HEK293 (cell line): Measurements from ENCODE around the gene MDFIC.

ENCODE experiments used
- CTCF ChIA-PET: fragments of 350-600 bp; formaldehyde crosslinking; extraction: SDS; loops from one replicate; lab custom pipeline; 2021; ENCODE audit warnings: antibody characterized with exemption; lab: Yijun Ruan, JAX
- POLR2A ChIA-PET: fragments of 300-600 bp; formaldehyde crosslinking; extraction: SDS; loops from one replicate; lab custom pipeline; 2020; ENCODE audit warnings: antibody characterized with exemption, inconsistent platforms; lab: Yijun Ruan, JAX
- H3K27ac ChIP-seq: fragments of 200-500 bp; sonication (Bioruptor generic); 2 replicates; pipeline ENCODE4 v1.5.1; 2014; ENCODE audit warnings: low read depth, low read length, control low read depth, inconsistent platforms; ENCODE audit errors: extremely low read depth
- H3K36me3 ChIP-seq, 2 experiments: fragments of 200-500 bp in 1 of 2; sonication (Bioruptor generic) in 1 of 2; 1 replicate in 1 of 2; 2 replicates in 1 of 2; pipeline ENCODE4 v1.5.1; 2014 to 2017; ENCODE audit warnings: inconsistent platforms in 2 of 2, low read length in 2 of 2; ENCODE audit not compliant: control insufficient read depth in 2 of 2, insufficient read depth in 1 of 2
- H3K4me1 ChIP-seq: fragments of 200-500 bp; sonication (Bioruptor generic); 2 replicates; pipeline ENCODE4 v1.5.1; 2014; ENCODE audit warnings: mild to moderate bottlenecking, low read length, inconsistent platforms; ENCODE audit not compliant: control insufficient read depth, insufficient read depth
- H3K4me3 ChIP-seq: 2 replicates; pipeline ENCODE4 v1.5.1; 2011; ENCODE audit warnings: low read depth, mild to moderate bottlenecking, control low read depth, low read length, moderate library complexity
- H3K9me3 ChIP-seq: fragments of 200-500 bp; sonication (Bioruptor generic); 2 replicates; pipeline ENCODE4 v1.5.1; 2014; ENCODE audit warnings: low read depth, low read length, inconsistent platforms; ENCODE audit not compliant: control insufficient read depth, insufficient read depth
- BCL11B ChIP-seq: fragments of 450-650 bp; formaldehyde crosslinking; IDR thresholded peaks from 2 replicates; pipeline ENCODE4 v1.5.1; 2016; ENCODE audit warnings: low read depth, missing biosample characterization, missing genetic modification characterization
- GLIS2 ChIP-seq: fragments of 450-650 bp; formaldehyde crosslinking; IDR thresholded peaks from 2 replicates; pipeline ENCODE4 v1.5.1; 2016; ENCODE audit warnings: missing biosample characterization, missing genetic modification characterization
- MZF1 ChIP-seq: fragments of 450-650 bp; formaldehyde crosslinking; IDR thresholded peaks from 2 replicates; pipeline ENCODE4 v1.5.1; 2017; ENCODE audit warnings: missing biosample characterization, missing genetic modification characterization, borderline replicate concordance
- SETDB1 ChIP-seq: IDR thresholded peaks from one replicate; pipeline ENCODE4 v1.6.1; 2017; ENCODE audit warnings: mild to moderate bottlenecking, low read length, moderate library complexity, mixed read lengths; ENCODE audit not compliant: insufficient read length
- YY1 ChIP-seq: fragments of 450-650 bp; formaldehyde crosslinking; IDR thresholded peaks from 2 replicates; pipeline ENCODE4 v1.5.1; 2018; ENCODE audit warnings: missing biosample characterization, missing genetic modification characterization
- ZEB2 ChIP-seq: fragments of 450-650 bp; formaldehyde crosslinking; IDR thresholded peaks from 2 replicates; pipeline ENCODE4 v1.5.1; 2016; ENCODE audit warnings: missing biosample characterization, missing genetic modification characterization
- ZFP3 ChIP-seq: fragments of 450-650 bp; formaldehyde crosslinking; IDR thresholded peaks from 2 replicates; pipeline ENCODE4 v1.5.1; 2016; ENCODE audit warnings: low read depth, missing biosample characterization, missing genetic modification characterization
- ZFP41 ChIP-seq: fragments of 450-650 bp; formaldehyde crosslinking; IDR thresholded peaks from 2 replicates; pipeline ENCODE4 v1.5.1; 2016; ENCODE audit warnings: missing biosample characterization, missing genetic modification characterization, borderline replicate concordance
- ZNF121 ChIP-seq: fragments of 450-650 bp; formaldehyde crosslinking; IDR thresholded peaks from 2 replicates; pipeline ENCODE4 v1.5.1; 2016; ENCODE audit warnings: missing biosample characterization, missing genetic modification characterization
- ZNF133 ChIP-seq: fragments of 450-650 bp; formaldehyde crosslinking; IDR thresholded peaks from 2 replicates; pipeline ENCODE4 v1.5.1; 2016; ENCODE audit warnings: missing biosample characterization, missing genetic modification characterization
- ZNF146 ChIP-seq: fragments of 450-650 bp; formaldehyde crosslinking; IDR thresholded peaks from 2 replicates; pipeline ENCODE4 v1.5.1; 2016; ENCODE audit warnings: missing biosample characterization, missing genetic modification characterization
- ZNF16 ChIP-seq: fragments of 450-650 bp; formaldehyde crosslinking; IDR thresholded peaks from 2 replicates; pipeline ENCODE4 v1.5.1; 2016; ENCODE audit warnings: low read depth, missing biosample characterization, missing genetic modification characterization
- ZNF239 ChIP-seq: fragments of 450-650 bp; formaldehyde crosslinking; IDR thresholded peaks from 2 replicates; pipeline ENCODE4 v1.5.1; 2016; ENCODE audit warnings: missing biosample characterization, missing genetic modification characterization
- ZNF510 ChIP-seq: fragments of 450-650 bp; formaldehyde crosslinking; IDR thresholded peaks from 2 replicates; pipeline ENCODE4 v1.5.1; 2018; ENCODE audit warnings: mild to moderate bottlenecking, missing genetic modification characterization, missing biosample characterization; ENCODE audit not compliant: insufficient replicate concordance
- ZNF596 ChIP-seq: fragments of 450-650 bp; IDR thresholded peaks from 2 replicates; pipeline ENCODE4 v1.5.0; 2018; ENCODE audit warnings: missing biosample characterization, mild to moderate bottlenecking, missing genetic modification characterization, moderate library complexity
- ZNF610 ChIP-seq: fragments of 450-650 bp; formaldehyde crosslinking; IDR thresholded peaks from 2 replicates; pipeline ENCODE4 v1.5.1; 2016; ENCODE audit warnings: missing biosample characterization, missing genetic modification characterization, borderline replicate concordance
- ZNF621 ChIP-seq: fragments of 450-650 bp; formaldehyde crosslinking; IDR thresholded peaks from 2 replicates; pipeline ENCODE4 v1.5.1; 2017; ENCODE audit warnings: missing biosample characterization, missing genetic modification characterization
- ZNF654 ChIP-seq: fragments of 450-650 bp; formaldehyde crosslinking; IDR thresholded peaks from 2 replicates; pipeline ENCODE4 v1.5.1; 2016; ENCODE audit warnings: low read depth, missing biosample characterization, missing genetic modification characterization
- ZNF670 ChIP-seq: fragments of 450-650 bp; formaldehyde crosslinking; IDR thresholded peaks from 2 replicates; pipeline ENCODE4 v1.5.1; 2016; ENCODE audit warnings: missing biosample characterization, missing genetic modification characterization, low read depth
- ZNF791 ChIP-seq: fragments of 450-650 bp; formaldehyde crosslinking; IDR thresholded peaks from 2 replicates; pipeline ENCODE4 v1.5.1; 2016; ENCODE audit warnings: missing biosample characterization, missing genetic modification characterization
- ZSCAN16 ChIP-seq: fragments of 450-650 bp; formaldehyde crosslinking; IDR thresholded peaks from 2 replicates; pipeline ENCODE4 v1.5.1; 2016; ENCODE audit warnings: missing biosample characterization, missing genetic modification characterization
- ZXDB ChIP-seq: fragments of 450-650 bp; formaldehyde crosslinking; IDR thresholded peaks from 2 replicates; pipeline ENCODE4 v1.5.1; 2016; ENCODE audit warnings: missing biosample characterization, missing genetic modification characterization
- TF ChIP-seq, protein P1 (sequence below): fragments of 450-650 bp; formaldehyde crosslinking; IDR thresholded peaks from 2 replicates; pipeline ENCODE4 v1.5.1; 2016; ENCODE audit warnings: missing biosample characterization, missing genetic modification characterization
- TF ChIP-seq, protein P2 (sequence below): fragments of 450-650 bp; formaldehyde crosslinking; IDR thresholded peaks from 2 replicates; pipeline ENCODE4 v1.5.1; 2016; ENCODE audit warnings: missing biosample characterization, missing genetic modification characterization
- TF ChIP-seq, protein P3 (sequence below): sonication (generic); formaldehyde crosslinking; IDR thresholded peaks from 2 replicates; pipeline ENCODE4 v1.8.1; 2022; ENCODE audit warnings: mild to moderate bottlenecking, moderate library complexity, missing genetic modification reagents
- TF ChIP-seq, protein P4 (sequence below): fragments of 450-650 bp; formaldehyde crosslinking; IDR thresholded peaks from 2 replicates; pipeline ENCODE4 v1.5.1; 2016; ENCODE audit warnings: missing biosample characterization, missing genetic modification characterization
- TF ChIP-seq, protein P5 (sequence below): fragments of 450-650 bp; formaldehyde crosslinking; IDR thresholded peaks from 2 replicates; pipeline ENCODE4 v1.5.1; 2016; ENCODE audit warnings: missing biosample characterization, missing genetic modification characterization, low read depth

MDFIC gene

DNA sequence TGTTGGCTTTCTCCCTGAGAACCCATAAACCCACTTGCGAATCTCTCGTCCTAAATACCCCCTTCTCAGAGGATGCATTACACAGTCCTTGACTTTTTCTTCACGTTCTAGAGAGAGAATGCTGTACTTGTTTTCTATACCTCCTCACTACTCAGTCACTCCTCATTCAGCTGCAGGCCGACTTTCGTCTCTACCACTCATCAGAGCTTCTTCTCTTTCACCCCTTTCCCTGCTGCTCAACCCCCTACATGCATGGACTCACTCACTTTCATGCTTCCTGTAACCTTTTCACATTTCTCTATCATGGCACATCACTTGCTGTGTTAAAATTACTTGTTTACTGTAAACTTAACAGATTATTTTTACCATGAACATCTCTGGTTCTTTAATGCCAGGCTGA, 19.8 kb downstream of the MDFIC start:
- ChIA-PET POLR2A (no interaction called here), CTCF (no interaction called here)
- Histone ChIP-seq H3K9me3 (no peaks in the 10 kb centered on the region), H3K27ac (no peak overlapping the region), H3K4me1 (no peaks in the 10 kb centered on the region), H3K4me3 (no peak overlapping the region), H3K36me3 (no peaks in the 10 kb centered on the region; a peak in 1 of 3 replicates)
- TF ChIP-seq ZFP41 (tag by site-specific recombination): no peak
- no peak for TF ChIP-seq ZNF133 (tag by site-specific recombination)
- TF ChIP-seq ZSCAN16 (tag by site-specific recombination): no peak
- TF ChIP-seq ZNF510: no peak
- TF ChIP-seq ZNF121: no peak
- TF ChIP-seq ZNF791 (tag by site-specific recombination): no peak
- TF ChIP-seq ZEB2: no peak

DNA sequence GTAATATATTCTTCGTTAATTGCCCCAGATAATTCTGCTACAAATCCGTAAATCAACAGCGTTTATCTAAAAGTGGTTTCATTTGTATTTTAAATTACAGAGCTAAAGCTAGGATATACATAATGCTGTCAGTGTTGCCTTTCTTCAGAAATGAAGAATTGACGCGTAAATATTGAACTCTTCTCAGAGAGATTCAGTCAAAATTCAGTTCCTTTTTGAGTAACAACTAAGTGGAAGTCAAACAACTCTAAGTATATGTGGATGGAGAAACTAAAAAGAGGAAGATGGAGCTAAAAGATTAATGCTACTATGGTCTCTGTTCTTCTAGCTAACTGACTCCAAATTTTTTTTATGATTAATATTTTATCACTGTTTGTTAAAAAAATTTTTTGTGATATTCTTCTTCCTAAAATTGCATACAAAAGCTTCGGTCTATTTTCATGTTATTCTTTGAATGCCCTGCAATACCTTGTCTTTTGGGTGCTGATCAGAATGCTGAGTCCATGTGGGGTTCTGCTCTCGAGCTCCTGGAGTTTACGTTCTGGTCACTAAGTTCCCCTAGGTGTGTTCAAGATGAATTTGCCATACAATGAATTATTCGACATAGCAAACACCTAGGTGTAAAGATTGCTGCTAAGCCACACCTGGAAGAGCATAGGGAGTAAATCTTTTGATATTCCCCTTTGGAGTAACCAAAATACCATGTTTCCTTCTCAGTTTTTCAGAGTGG, 20.7 kb downstream of the MDFIC start:
- Histone ChIP-seq H3K27ac (no peak overlapping the region), H3K4me3 (no peak overlapping the region), H3K9me3 (no peaks in the 10 kb centered on the region), H3K36me3 (no peaks in the 10 kb centered on the region; a peak in 1 of 3 replicates), H3K4me1 (no peaks in the 10 kb centered on the region)
- TF ChIP-seq GLIS2 (tag by site-specific recombination) (no peak), BCL11B (tag by site-specific recombination) (no peak), ZNF654 (no peak), YY1 (no peak), ZNF146 (no peak), ZNF596 (no peak), ZNF239 (no peak), ZFP3 (tag by site-specific recombination) (no peak), ZNF16 (tag by site-specific recombination) (no peak), SETDB1 (no peak), ZNF621 (tag by site-specific recombination) (no peak), ZNF670 (no peak)
- TF ChIP-seq, protein P1, sequence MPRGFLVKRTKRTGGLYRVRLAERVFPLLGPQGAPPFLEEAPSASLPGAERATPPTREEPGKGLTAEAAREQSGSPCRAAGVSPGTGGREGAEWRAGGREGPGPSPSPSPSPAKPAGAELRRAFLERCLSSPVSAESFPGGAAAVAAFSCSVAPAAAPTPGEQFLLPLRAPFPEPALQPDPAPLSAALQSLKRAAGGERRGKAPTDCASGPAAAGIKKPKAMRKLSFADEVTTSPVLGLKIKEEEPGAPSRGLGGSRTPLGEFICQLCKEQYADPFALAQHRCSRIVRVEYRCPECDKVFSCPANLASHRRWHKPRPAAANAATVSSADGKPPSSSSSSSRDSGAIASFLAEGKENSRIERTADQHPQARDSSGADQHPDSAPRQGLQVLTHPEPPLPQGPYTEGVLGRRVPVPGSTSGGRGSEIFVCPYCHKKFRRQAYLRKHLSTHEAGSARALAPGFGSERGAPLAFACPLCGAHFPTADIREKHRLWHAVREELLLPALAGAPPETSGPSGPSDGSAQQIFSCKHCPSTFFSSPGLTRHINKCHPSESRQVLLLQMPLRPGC: no peak
- POLR2A ChIA-PET: no interaction called here
- CTCF ChIA-PET: interaction anchor here (0.6 to 0.7 kb wide), 2 partner anchors 280 to 855 kb away, joined by 3 to 4 read pairs; no protein-coding TSS in a partner anchor

DNA sequence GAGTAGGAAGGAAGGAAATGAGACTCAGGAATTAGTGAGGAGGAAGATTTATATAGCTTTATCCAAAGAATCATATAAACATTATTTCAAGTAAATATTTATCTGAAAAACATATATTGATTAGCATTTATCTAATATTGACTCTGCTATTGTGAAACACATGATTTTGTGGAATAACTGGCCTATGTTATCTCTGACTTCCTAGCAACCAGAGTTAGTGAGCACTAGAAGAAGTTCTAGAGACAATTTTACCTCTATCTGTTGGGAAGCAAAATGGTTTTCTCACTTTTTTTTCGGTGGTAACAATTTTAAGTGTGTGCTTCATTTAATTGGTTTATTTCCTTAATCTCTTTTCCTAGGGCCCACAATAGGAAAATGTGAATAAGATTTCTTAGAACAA, 21.6 kb downstream of the MDFIC start:
- H3K27ac ChIP-seq: no peak overlapping the region
- H3K4me1 ChIP-seq: no peaks in the 10 kb centered on the region
- H3K9me3 ChIP-seq: no peaks in the 10 kb centered on the region
- no peak overlapping the region for H3K4me3 ChIP-seq
- CTCF ChIA-PET: interaction anchor here (0.6 kb wide), 3 partner anchors 70 to 908 kb away, joined by 3 to 4 read pairs (median 3); no protein-coding TSS in a partner anchor
- H3K36me3 ChIP-seq: no peaks in the 10 kb centered on the region
- POLR2A ChIA-PET: no interaction called here
- TF ChIP-seq ZXDB (tag by site-specific recombination) (no peak), MZF1 (tag by site-specific recombination) (no peak), ZNF610 (no peak), ZNF146 (no peak)
- TF ChIP-seq, protein P2, sequence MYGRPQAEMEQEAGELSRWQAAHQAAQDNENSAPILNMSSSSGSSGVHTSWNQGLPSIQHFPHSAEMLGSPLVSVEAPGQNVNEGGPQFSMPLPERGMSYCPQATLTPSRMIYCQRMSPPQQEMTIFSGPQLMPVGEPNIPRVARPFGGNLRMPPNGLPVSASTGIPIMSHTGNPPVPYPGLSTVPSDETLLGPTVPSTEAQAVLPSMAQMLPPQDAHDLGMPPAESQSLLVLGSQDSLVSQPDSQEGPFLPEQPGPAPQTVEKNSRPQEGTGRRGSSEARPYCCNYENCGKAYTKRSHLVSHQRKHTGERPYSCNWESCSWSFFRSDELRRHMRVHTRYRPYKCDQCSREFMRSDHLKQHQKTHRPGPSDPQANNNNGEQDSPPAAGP (tag by site-specific recombination): no peak
- TF ChIP-seq, protein P3, sequence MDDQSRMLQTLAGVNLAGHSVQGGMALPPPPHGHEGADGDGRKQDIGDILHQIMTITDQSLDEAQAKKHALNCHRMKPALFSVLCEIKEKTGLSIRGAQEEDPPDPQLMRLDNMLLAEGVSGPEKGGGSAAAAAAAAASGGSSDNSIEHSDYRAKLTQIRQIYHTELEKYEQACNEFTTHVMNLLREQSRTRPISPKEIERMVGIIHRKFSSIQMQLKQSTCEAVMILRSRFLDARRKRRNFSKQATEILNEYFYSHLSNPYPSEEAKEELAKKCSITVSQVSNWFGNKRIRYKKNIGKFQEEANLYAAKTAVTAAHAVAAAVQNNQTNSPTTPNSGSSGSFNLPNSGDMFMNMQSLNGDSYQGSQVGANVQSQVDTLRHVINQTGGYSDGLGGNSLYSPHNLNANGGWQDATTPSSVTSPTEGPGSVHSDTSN (CRISPR knock-in tag): no peak
- TF ChIP-seq, protein P4, sequence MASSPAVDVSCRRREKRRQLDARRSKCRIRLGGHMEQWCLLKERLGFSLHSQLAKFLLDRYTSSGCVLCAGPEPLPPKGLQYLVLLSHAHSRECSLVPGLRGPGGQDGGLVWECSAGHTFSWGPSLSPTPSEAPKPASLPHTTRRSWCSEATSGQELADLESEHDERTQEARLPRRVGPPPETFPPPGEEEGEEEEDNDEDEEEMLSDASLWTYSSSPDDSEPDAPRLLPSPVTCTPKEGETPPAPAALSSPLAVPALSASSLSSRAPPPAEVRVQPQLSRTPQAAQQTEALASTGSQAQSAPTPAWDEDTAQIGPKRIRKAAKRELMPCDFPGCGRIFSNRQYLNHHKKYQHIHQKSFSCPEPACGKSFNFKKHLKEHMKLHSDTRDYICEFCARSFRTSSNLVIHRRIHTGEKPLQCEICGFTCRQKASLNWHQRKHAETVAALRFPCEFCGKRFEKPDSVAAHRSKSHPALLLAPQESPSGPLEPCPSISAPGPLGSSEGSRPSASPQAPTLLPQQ (tag by site-specific recombination): no peak
- TF ChIP-seq, protein P5, sequence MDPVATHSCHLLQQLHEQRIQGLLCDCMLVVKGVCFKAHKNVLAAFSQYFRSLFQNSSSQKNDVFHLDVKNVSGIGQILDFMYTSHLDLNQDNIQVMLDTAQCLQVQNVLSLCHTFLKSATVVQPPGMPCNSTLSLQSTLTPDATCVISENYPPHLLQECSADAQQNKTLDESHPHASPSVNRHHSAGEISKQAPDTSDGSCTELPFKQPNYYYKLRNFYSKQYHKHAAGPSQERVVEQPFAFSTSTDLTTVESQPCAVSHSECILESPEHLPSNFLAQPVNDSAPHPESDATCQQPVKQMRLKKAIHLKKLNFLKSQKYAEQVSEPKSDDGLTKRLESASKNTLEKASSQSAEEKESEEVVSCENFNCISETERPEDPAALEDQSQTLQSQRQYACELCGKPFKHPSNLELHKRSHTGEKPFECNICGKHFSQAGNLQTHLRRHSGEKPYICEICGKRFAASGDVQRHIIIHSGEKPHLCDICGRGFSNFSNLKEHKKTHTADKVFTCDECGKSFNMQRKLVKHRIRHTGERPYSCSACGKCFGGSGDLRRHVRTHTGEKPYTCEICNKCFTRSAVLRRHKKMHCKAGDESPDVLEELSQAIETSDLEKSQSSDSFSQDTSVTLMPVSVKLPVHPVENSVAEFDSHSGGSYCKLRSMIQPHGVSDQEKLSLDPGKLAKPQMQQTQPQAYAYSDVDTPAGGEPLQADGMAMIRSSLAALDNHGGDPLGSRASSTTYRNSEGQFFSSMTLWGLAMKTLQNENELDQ (tag by site-specific recombination): no peak
